Left ventricle myocardium superior (tissue), 1 donor: Measurements from ENCODE around the gene WSCD1. TPM values are rescaled to one million over a fixed set of nuclear protein-coding genes. Genes with fewer than 3 reads are reported as not detected.

Experiments used
- ATAC-seq: fragments of 200-7000 bp; cut with Tn5 transposase; one replicate; pipeline ENCODE4 v1.9.1; 2020; ENCODE audit warnings: mild to moderate bottlenecking, moderate library complexity
- DNase-seq: peaks from one replicate; pipeline ENCODE4 v3.0.0-alpha.2; 2020
- intact Hi-C: fragments of 100-400 bp; cut with micrococcal nuclease; formaldehyde crosslinking; loops from one replicate; pipeline ENCODE4 v1.11.0; 2022
- total RNA-seq: library from RNA; stranded (reverse); fragmentation: NEBNext Ultra II Directional; extraction: Animal tissue kit (Norgen Biotek cat#: 25700); gene quantifications from one replicate; pipeline ENCODE4 v1.2.1, GENCODE V29; 2021
- donor health status: DM: no; HTN: yes; CAD: no; lungs with severe emphysema.

WSCD1 gene
- total RNA-seq, 1 donor from 2014 or later: 11.6 TPM

- DNase-seq (no peak), ATAC-seq (no peak)
- intact Hi-C loops: no loop called here
Measured at GRCh38 chr17:6139447-6139832, 69.3 kb downstream of the WSCD1 start.

GRCh38 chr17:6140188-6140587 is 70.0 kb downstream of the WSCD1 start:
- DNase-seq: no peak
- no peak for ATAC-seq
- intact Hi-C loops: no loop called here

- intact Hi-C loops: no loop called here
- DNase-seq (no peak), ATAC-seq (no peak)
Measured at GRCh38 chr17:6140728-6141330, 70.7 kb downstream of the WSCD1 start.

GRCh38 chr17:6142701-6143100 is 72.5 kb downstream of the WSCD1 start:
- intact Hi-C loops: no loop called here
- DNase-seq: no peak
- no peak for ATAC-seq

DNA sequence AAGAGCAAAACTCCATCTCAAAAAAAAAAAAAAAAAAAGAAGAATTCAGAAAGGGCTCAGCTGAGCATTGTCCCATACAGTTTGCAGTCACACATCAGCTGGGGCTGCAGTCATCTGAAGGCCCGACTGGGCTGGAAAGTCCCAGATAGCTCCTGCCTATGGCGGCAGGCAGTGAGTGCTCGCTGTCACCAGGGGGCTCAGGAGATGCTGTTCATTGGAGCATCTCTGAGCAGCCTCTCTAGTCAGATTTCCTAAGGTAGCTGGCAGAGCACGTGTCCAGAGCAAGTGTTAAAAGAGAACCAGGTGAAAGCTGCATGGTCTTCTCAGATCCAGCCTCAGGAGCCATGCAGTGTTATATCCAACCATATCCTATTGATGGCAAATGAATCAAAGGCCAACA is 75.8 kb downstream of the WSCD1 start:
- intact Hi-C loops: no loop called here
- ATAC-seq (no peak), DNase-seq (no peak)

- no peak for DNase-seq
- ATAC-seq: no peak
- intact Hi-C loops: no loop called here
Measured at GRCh38 chr17:6147042-6147441, 76.9 kb downstream of the WSCD1 start.

DNA sequence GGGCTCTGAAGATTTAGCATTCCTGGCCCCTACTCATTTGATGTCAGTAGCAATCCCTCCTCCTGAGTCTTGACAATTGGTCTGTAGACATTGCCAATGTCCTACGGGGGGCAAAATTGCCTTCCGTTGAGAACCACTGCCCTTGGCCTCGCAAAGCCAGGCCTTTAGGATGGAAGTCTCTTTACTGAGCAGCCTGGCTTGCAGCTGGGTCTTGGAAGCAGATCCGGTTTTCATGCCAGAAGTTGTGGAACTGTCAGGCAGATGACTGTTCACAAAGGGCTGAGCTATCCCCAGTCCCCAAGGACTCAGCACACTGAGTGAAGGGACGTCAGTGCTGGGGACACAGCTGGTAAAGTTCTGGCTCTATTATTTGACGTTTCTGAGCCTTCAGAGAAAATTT is 83.2 kb downstream of the WSCD1 start:
- no peak for ATAC-seq
- no peak for DNase-seq
- intact Hi-C loops: no loop called here

DNA sequence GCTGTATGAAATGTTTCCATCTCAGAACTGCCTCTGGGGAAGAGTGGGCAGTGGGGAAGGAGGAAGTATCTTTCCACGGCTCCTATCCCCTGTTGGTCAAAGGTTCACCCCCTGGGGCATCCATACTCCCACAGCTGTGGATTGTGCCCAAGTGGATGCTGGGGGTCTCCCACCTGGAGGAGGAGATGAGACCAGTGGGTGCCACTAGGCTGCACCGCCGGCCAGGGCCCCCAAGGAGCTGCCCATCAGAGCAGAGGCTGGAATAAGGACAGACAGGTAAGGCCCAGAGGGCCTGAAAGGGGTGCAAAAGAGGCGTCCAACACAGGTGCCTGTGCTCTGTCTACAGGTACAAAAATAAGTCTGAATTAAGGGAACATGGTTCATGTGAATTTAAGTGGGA is 87.5 kb downstream of the WSCD1 start:
- intact Hi-C loops: no loop called here
- ATAC-seq (no peak), DNase-seq (no peak)

DNA sequence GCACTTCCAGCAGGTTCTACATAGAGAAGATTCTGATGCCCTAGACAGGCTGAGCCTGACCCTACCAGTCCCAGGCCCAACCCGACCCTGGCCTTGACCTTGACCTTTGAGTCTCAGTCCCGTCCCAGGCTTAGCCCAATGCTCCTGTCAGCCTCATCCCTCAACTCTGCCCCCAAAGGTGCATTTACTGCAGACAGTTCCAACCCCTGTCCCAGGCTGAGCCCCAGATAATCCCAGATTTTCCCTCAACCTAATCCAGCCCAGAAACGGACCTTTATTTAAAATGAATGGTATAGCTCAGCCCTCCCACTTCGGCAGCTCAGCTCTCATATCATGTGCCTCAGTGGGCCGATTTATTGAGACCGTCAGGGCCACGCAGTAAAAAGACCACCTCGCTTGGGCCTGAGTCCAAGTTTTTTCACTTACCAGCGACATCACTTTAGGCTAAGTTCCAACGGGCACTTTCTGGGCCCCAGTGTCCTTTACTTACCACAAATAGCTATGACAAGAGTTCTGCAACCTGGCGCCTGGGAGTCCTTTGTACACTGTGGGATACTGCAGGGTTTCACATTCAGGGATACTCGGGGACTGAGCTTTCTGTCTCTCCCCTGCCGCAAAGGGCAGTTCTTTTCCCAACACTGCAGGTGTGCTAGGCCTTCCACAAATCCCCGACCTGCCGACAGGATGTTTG is 89.5 kb downstream of the WSCD1 start:
- ATAC-seq: no peak
- no peak for DNase-seq
- intact Hi-C loops: no loop called here

DNA sequence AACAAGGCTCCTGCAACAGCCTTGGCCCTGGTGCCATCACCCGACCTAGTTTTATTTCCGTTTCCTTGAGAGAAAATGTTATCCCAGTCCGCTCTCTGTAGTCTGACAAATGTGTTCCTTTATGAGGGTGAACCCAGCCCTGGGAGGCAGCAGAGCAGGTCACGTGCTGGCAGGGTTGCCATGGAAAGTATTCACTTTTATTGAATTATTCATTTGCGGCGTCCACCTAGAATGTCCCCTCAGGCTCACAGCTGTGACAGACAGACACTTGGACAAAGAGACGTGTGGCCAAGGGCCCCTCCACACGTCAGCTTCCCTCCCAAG is 90.0 kb downstream of the WSCD1 start:
- no peak for ATAC-seq
- DNase-seq: no peak
- intact Hi-C loops: no loop called here

- no peak for DNase-seq
- no peak for ATAC-seq
- intact Hi-C loops: no loop called here
Measured at GRCh38 chr17:6160911-6161855, 91.0 kb downstream of the WSCD1 start.

DNA sequence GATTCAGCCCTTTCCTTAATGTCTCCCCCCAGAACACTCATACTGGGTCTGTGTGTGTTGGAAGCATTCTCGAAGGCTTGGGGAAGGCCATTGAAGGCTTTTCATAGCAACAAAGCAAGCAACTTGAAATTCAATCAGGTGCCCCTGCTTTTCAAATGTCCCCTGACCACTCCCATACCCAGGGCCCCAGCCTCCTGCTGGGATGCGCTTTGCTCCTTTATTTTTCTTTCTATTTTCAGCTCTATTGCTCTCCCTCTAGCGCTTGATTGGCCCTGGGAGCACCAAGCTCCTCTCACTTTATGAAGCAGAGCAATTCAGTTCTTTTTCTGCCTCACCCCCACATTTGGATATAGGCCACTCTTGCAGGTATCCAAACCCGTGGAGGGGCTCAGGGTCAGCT is 92.0 kb downstream of the WSCD1 start:
- no peak for ATAC-seq
- intact Hi-C loops: no loop called here

GRCh38 chr17:6162892-6163291 is 92.7 kb downstream of the WSCD1 start:
- intact Hi-C loops: no loop called here
- DNase-seq: no peak
- ATAC-seq: no peak

More for the DNA sequence above, 92.0 kb downstream of the WSCD1 start:
- no peak for DNase-seq

DNA sequence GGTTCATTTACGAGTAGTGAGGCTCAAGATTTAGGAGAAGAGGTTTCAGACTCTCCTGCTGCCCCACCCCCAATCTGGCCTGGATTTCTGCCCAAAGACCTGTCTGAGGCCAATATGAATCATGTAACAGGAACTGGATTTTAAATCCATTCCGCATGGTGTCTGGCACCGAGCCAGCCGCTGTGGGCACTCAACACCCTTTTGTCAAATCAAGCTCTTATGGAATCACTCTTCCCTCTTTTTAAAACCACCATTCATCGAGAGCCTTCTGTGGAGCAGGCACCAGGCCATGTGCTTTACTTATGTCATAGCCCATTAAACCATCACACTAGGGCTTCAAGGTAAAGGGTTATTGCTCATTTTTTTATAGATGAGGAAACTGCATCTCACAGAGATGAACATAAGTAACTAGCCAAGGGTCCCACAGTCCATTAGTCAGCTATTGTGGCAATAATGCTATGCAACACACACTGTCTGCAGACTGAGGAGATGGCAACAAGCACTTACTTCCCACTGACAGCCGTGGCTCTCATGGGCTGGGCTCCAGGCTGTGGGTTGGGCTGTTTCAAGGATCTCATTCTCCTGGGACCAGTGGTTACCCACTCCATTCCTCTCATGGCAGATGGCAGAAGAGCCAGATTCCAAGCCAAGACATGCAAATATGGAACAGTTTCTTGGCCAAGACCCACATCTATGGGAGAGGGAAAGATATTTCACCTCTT is 93.6 kb downstream of the WSCD1 start:
- no peak for DNase-seq
- ATAC-seq: no peak
- intact Hi-C loops: no loop called here

DNA sequence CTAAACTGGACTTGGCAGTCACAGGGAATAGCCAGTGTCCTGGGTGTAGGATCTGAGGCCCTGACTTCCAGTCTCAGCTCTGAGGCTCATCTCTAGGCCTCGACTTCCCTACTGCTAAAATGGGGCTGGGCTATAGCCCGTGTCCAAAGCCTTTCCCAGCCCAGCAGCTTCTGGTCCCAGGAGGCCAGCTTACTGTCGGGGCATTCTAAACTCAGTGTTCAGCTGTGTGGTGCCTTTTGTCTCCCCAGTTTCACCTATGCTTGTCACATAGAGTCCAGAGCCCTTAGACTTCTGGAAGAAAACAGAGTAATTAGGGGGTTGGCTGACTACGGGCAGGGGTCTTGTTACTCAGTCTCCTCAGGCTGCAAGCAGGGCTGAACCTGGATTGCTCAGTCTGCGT is 94.8 kb downstream of the WSCD1 start:
- no peak for DNase-seq
- intact Hi-C loops: no loop called here
- no peak for ATAC-seq

DNA sequence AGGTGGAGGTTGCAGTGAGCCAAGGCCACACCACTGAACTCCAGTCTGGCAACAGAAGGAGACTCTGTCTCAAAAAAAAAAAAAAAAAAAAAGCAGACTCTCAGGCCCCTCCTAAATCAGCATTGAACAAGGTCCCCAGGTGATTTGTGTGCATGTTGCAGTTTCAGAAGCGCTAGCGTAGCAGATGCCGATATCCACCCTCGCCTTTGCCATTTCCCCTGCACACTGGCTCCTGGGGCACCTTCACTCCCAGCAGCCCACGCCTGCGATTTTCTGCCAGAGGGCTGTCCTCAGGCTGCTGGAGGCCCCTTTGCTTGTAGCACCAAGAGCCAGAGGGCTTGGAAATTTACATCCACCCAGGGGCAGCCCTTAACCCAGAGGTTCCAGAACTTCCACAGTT is 95.6 kb downstream of the WSCD1 start:
- no peak for ATAC-seq
- intact Hi-C loops: no loop called here

DNA sequence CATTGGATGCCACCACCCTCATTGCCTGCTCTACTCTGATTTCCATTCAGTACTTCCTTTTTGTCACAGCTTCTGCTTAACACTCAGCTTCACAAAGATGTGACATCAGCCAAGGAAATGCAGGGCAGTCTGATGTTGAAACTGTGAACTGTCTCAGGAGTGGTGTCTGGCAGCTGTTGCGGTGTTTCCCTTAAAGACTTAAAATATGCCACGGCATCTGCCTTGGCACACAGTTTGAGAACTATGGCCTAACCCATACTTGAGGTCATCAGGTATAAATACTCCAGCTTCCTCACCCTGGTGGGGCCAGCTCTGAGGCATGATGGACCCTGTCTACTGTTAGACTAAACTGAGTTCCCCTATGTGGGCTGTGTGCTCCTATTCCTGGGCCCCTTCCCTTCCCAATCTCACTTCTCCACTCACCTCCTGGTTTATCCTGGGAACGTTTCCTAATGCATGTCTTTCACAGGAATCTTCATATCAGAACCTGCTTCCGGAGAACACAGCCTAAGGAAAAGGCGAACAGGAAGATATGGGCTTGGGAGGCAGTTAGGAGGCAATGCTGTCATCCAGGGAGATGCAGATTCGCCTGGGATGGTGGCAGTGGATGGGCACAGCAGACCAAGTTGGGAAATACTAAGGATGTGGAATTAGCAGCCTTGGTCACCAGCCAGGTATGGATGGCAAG is 96.5 kb downstream of the WSCD1 start:
- intact Hi-C loops: no loop called here
- ATAC-seq: no peak
- no peak for DNase-seq

More for the DNA sequence above, 95.6 kb downstream of the WSCD1 start:
- no peak for DNase-seq

DNA sequence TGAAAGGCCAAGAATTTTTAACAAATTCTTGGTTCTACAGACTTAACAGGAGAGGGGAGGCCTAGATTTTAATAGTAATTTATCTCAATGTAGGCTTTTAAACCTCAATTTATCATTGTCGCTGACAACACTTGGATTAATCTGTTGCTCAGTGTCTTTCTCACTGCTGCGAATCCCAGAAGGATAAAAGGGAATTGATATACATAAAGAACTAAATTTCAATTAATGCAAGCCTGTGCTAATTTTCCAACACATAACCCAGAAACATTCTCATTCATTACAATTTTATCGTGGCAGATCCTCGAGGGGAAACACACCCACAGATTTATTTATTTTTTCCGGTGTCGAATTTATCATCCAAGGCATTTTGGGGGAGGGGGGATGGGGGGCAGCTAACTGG is 98.1 kb downstream of the WSCD1 start:
- ATAC-seq (no peak), DNase-seq (no peak)
- intact Hi-C loops: no loop called here

DNA sequence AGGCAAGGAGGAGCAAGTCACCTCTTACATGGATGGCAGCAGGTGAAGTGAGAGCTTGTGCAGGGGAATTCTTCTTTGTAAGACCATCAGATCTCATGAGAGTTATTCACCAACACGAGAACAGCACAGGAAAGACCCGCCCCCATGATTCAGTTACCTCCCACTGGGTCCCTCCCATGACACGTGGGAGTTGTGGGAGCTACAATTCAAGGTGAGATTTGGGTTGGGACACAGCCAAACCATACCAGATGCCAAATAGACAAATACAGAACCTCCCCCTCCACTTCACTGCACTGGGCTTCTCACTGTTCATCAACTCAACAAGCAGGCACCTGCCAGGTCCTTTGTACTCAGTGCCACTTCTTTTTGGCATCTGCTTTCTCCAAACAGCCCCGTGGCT is 100.2 kb downstream of the WSCD1 start:
- DNase-seq (no peak), ATAC-seq (no peak)
- intact Hi-C loops: no loop called here
